Stimulated activated memory B cell treated with anti-CD40 and anti-IgM and Interleukin-4, amounts not matched to agents 10 μg/mL and 1 μg/mL and 100 μg/mL, for 72 hours (primary cell): ENCODE data around the gene STARD5.

ENCODE experiments used
- ATAC-seq: fragments of 150-1000 bp; cut with Tn5 transposase; 2 replicates; pipeline ENCODE4 v1.10.0; 2021
- H3K27ac Mint-ChIP-seq: one replicate; pipeline ENCODE4 v1.8.0; 2022; ENCODE audit warnings: mild to moderate bottlenecking, mixed read lengths
- H3K27me3 Mint-ChIP-seq: one replicate; pipeline ENCODE4 v1.8.0; 2022; ENCODE audit warnings: mixed read lengths
- H3K36me3 Mint-ChIP-seq: one replicate; pipeline ENCODE4 v1.8.0; 2022; ENCODE audit warnings: mixed read lengths
- H3K4me1 Mint-ChIP-seq: one replicate; pipeline ENCODE4 v1.8.0; 2022; ENCODE audit warnings: mixed read lengths
- H3K4me3 Mint-ChIP-seq: one replicate; pipeline ENCODE4 v1.8.0; 2022; ENCODE audit warnings: mild to moderate bottlenecking, moderate library complexity, mixed read lengths
- H3K9me3 Mint-ChIP-seq: one replicate; pipeline ENCODE4 v1.8.0; 2022; ENCODE audit warnings: mixed read lengths

The STARD5 gene

GRCh38 chr15:81281766-81282605 is 42.0 kb downstream of the STARD5 start:
- no peak for ATAC-seq
- H3K9me3 Mint-ChIP-seq, result peaks cover 7% of the 10 kb centered on the region

GRCh38 chr15:81281456-81281735 is 42.5 kb downstream of the STARD5 start:
- Mint-ChIP-seq H3K27ac (peak overlapping the region; percentile 36), H3K36me3 (peaks cover 6% of the 10 kb centered on the region), H3K27me3 (no peaks in the 10 kb centered on the region), H3K4me1 (peaks cover 42% of the 10 kb centered on the region), H3K9me3 (peaks cover 7% of the 10 kb centered on the region), H3K4me3 (no peak overlapping the region)
- ATAC-seq, result no peak

More at GRCh38 chr15:81281766-81282605, 42.0 kb downstream of the STARD5 start:
- peaks cover 6% of the 10 kb centered on the region for H3K36me3 Mint-ChIP-seq
- no peaks in the 10 kb centered on the region for H3K27me3 Mint-ChIP-seq
- no peak overlapping the region for H3K4me3 Mint-ChIP-seq
- peak overlapping the region; percentile 36 for H3K27ac Mint-ChIP-seq
- peaks cover 48% of the 10 kb centered on the region for H3K4me1 Mint-ChIP-seq

- no peak overlapping the region for H3K4me3 Mint-ChIP-seq
- peaks cover 7% of the 10 kb centered on the region for H3K9me3 Mint-ChIP-seq
- H3K4me1 Mint-ChIP-seq, result peaks cover 37% of the 10 kb centered on the region
- no peaks in the 10 kb centered on the region for H3K27me3 Mint-ChIP-seq
- H3K36me3 Mint-ChIP-seq, result peaks cover 6% of the 10 kb centered on the region
- ATAC-seq, result no peak
- peak overlapping the region; percentile 36 for H3K27ac Mint-ChIP-seq
Measured at GRCh38 chr15:81280696-81281455, 43.1 kb downstream of the STARD5 start.

GRCh38 chr15:81279621-81280485 is 44.1 kb downstream of the STARD5 start:
- no peak for ATAC-seq
- Mint-ChIP-seq H3K36me3 (peaks cover 6% of the 10 kb centered on the region), H3K4me1 (peaks cover 33% of the 10 kb centered on the region), H3K27me3 (no peaks in the 10 kb centered on the region), H3K9me3 (peaks cover 7% of the 10 kb centered on the region), H3K27ac (peak overlapping the region; percentile 18), H3K4me3 (no peak overlapping the region)

- peak overlapping the region; percentile 16 for H3K27ac Mint-ChIP-seq
- peaks cover 7% of the 10 kb centered on the region for H3K9me3 Mint-ChIP-seq
- H3K27me3 Mint-ChIP-seq, result no peaks in the 10 kb centered on the region
- ATAC-seq, result no peak
- peaks cover 6% of the 10 kb centered on the region for H3K36me3 Mint-ChIP-seq
- no peak overlapping the region for H3K4me3 Mint-ChIP-seq
- H3K4me1 Mint-ChIP-seq, result peaks cover 28% of the 10 kb centered on the region
Measured at GRCh38 chr15:81278306-81279029, 45.5 kb downstream of the STARD5 start.

- no peaks in the 10 kb centered on the region for H3K27me3 Mint-ChIP-seq
- H3K4me3 Mint-ChIP-seq, result no peak overlapping the region
- peaks cover 28% of the 10 kb centered on the region for H3K4me1 Mint-ChIP-seq
- H3K27ac Mint-ChIP-seq, result peak overlapping the region; percentile 16
- H3K9me3 Mint-ChIP-seq, result peaks cover 7% of the 10 kb centered on the region
- peaks cover 6% of the 10 kb centered on the region for H3K36me3 Mint-ChIP-seq
- ATAC-seq, result no peak
Measured at GRCh38 chr15:81277851-81278250, 46.1 kb downstream of the STARD5 start.

GRCh38 chr15:81276967-81277366 is 47.0 kb downstream of the STARD5 start:
- H3K4me1 Mint-ChIP-seq, result peaks cover 25% of the 10 kb centered on the region
- H3K27me3 Mint-ChIP-seq, result no peaks in the 10 kb centered on the region
- ATAC-seq, result no peak
- no peak overlapping the region for H3K4me3 Mint-ChIP-seq
- H3K36me3 Mint-ChIP-seq, result peaks cover 6% of the 10 kb centered on the region
- peak overlapping the region; percentile 14 for H3K27ac Mint-ChIP-seq
- peaks cover 7% of the 10 kb centered on the region for H3K9me3 Mint-ChIP-seq

- H3K4me1 Mint-ChIP-seq, result peaks cover 22% of the 10 kb centered on the region
- H3K9me3 Mint-ChIP-seq, result peaks cover 7% of the 10 kb centered on the region
- H3K4me3 Mint-ChIP-seq, result no peak overlapping the region
- H3K36me3 Mint-ChIP-seq, result peaks cover 6% of the 10 kb centered on the region
- H3K27ac Mint-ChIP-seq, result peak overlapping the region; percentile 14
- no peak for ATAC-seq
- H3K27me3 Mint-ChIP-seq, result no peaks in the 10 kb centered on the region
Measured at GRCh38 chr15:81275711-81276392, 48.1 kb downstream of the STARD5 start.

GRCh38 chr15:81274931-81275707 is 48.8 kb downstream of the STARD5 start:
- peak; percentile 85 for ATAC-seq
- peaks cover 21% of the 10 kb centered on the region for H3K4me1 Mint-ChIP-seq
- H3K27me3 Mint-ChIP-seq, result no peaks in the 10 kb centered on the region

GRCh38 chr15:81274255-81274654 is 49.7 kb downstream of the STARD5 start:
- no peak for ATAC-seq
- H3K4me3 Mint-ChIP-seq, result no peak overlapping the region
- peaks cover 7% of the 10 kb centered on the region for H3K9me3 Mint-ChIP-seq
- H3K27ac Mint-ChIP-seq, result no peak overlapping the region
- peaks cover 18% of the 10 kb centered on the region for H3K4me1 Mint-ChIP-seq
- H3K27me3 Mint-ChIP-seq, result no peaks in the 10 kb centered on the region
- H3K36me3 Mint-ChIP-seq, result peaks cover 6% of the 10 kb centered on the region

More at GRCh38 chr15:81274931-81275707, 48.8 kb downstream of the STARD5 start:
- Mint-ChIP-seq H3K27ac (peak overlapping the region; percentile 21), H3K4me3 (no peak overlapping the region), H3K36me3 (peaks cover 6% of the 10 kb centered on the region), H3K9me3 (peaks cover 7% of the 10 kb centered on the region)

- no peak overlapping the region for H3K27ac Mint-ChIP-seq
- H3K36me3 Mint-ChIP-seq, result peaks cover 6% of the 10 kb centered on the region
- no peak for ATAC-seq
- H3K9me3 Mint-ChIP-seq, result peaks cover 7% of the 10 kb centered on the region
- H3K27me3 Mint-ChIP-seq, result no peaks in the 10 kb centered on the region
- peaks cover 21% of the 10 kb centered on the region for H3K4me1 Mint-ChIP-seq
- H3K4me3 Mint-ChIP-seq, result no peak overlapping the region
Measured at GRCh38 chr15:81273855-81274254, 50.1 kb downstream of the STARD5 start.

- no peak overlapping the region for H3K27ac Mint-ChIP-seq
Measured at GRCh38 chr15:81273200-81273599, 50.7 kb downstream of the STARD5 start.

GRCh38 chr15:81271761-81272644 is 51.9 kb downstream of the STARD5 start:
- H3K27me3 Mint-ChIP-seq, result no peaks in the 10 kb centered on the region
- no peak overlapping the region for H3K27ac Mint-ChIP-seq
- no peak for ATAC-seq
- peaks cover 3% of the 10 kb centered on the region for H3K36me3 Mint-ChIP-seq
- peaks cover 16% of the 10 kb centered on the region for H3K4me1 Mint-ChIP-seq
- H3K9me3 Mint-ChIP-seq, result peaks cover 2% of the 10 kb centered on the region
- H3K4me3 Mint-ChIP-seq, result no peak overlapping the region

More at GRCh38 chr15:81273200-81273599, 50.7 kb downstream of the STARD5 start:
- Mint-ChIP-seq H3K4me3 (no peak overlapping the region), H3K4me1 (peaks cover 19% of the 10 kb centered on the region), H3K36me3 (peaks cover 6% of the 10 kb centered on the region), H3K9me3 (peaks cover 6% of the 10 kb centered on the region), H3K27me3 (no peaks in the 10 kb centered on the region)
- ATAC-seq, result no peak
